ENCODE measurements around the gene MVP.

- TF ChIP-seq CTCF (IDR thresholded peaks at IDR 0.05; ENCODE audit: poor library complexity), result no peak
- no peak for TF ChIP-seq EZH2 (IDR thresholded peaks at IDR 0.05; ENCODE audit: borderline replicate concordance)
Measured at GRCh38 chr16:29858974-29859373, 38.7 kb downstream of the MVP start.
